ENCODE measurements around the gene CAP2.
"Not testable (repeated sequence)": the region's sequence is repeated elsewhere in the genome, so short reads cannot be mapped to it uniquely, and the experiment has no call there.

Gene CAP2

GRCh38 chr6:17397764-17398194, 4.4 kb downstream of the CAP2 start:
- no peak for DNase-seq (ENCODE audit: low read depth in 2 of 2)

- not testable (repeated sequence) for DNase-seq (ENCODE audit: low read depth in 2 of 2)
Measured at GRCh38 chr6:17405181-17405943, 12.0 kb downstream of the CAP2 start.

- DNase-seq (ENCODE audit: low read depth in 2 of 2): no peak
Measured at GRCh38 chr6:17405944-17406245, 12.5 kb downstream of the CAP2 start.

GRCh38 chr6:17408081-17408480, 14.7 kb downstream of the CAP2 start:
- DNase-seq (ENCODE audit: low read depth in 2 of 2): no peak

- no peak for DNase-seq (ENCODE audit: low read depth in 2 of 2)
Measured at GRCh38 chr6:17410281-17410680, 16.9 kb downstream of the CAP2 start.

- no peak for DNase-seq (ENCODE audit: low read depth in 2 of 2)
Measured at GRCh38 chr6:17413313-17413750, 19.9 kb downstream of the CAP2 start.

- DNase-seq (ENCODE audit: low read depth in 2 of 2): not testable (repeated sequence)
Measured at GRCh38 chr6:17414395-17414794, 21.0 kb downstream of the CAP2 start.

- DNase-seq (ENCODE audit: low read depth in 2 of 2): no peak
Measured at GRCh38 chr6:17415321-17415720, 21.9 kb downstream of the CAP2 start.

- DNase-seq (ENCODE audit: low read depth in 2 of 2): no peak
Measured at GRCh38 chr6:17416806-17417205, 23.4 kb downstream of the CAP2 start.

- no peak for DNase-seq (ENCODE audit: low read depth in 2 of 2)
Measured at GRCh38 chr6:17417817-17418216, 24.4 kb downstream of the CAP2 start.

- no peak for DNase-seq (ENCODE audit: low read depth in 2 of 2)
Measured at GRCh38 chr6:17418281-17419188, 25.1 kb downstream of the CAP2 start.

GRCh38 chr6:17419189-17419575, 25.8 kb downstream of the CAP2 start:
- no peak for DNase-seq (ENCODE audit: low read depth in 2 of 2)

GRCh38 chr6:17420368-17420767, 27.0 kb downstream of the CAP2 start:
- no peak for DNase-seq (ENCODE audit: low read depth in 2 of 2)

- DNase-seq (ENCODE audit: low read depth in 2 of 2): no peak
Measured at GRCh38 chr6:17421406-17421805, 28.0 kb downstream of the CAP2 start.

- no peak for DNase-seq (ENCODE audit: low read depth in 2 of 2)
Measured at GRCh38 chr6:17423026-17423425, 29.6 kb downstream of the CAP2 start.

- DNase-seq (ENCODE audit: low read depth in 2 of 2): no peak
Measured at GRCh38 chr6:17427062-17427461, 33.7 kb downstream of the CAP2 start.

- no peak for DNase-seq (ENCODE audit: low read depth in 2 of 2)
Measured at GRCh38 chr6:17427617-17428016, 34.2 kb downstream of the CAP2 start.

- DNase-seq (ENCODE audit: low read depth in 2 of 2): not testable (repeated sequence)
Measured at GRCh38 chr6:17428595-17429120, 35.3 kb downstream of the CAP2 start.

GRCh38 chr6:17429383-17430061, 36.1 kb downstream of the CAP2 start:
- no peak for DNase-seq (ENCODE audit: low read depth in 2 of 2)

- DNase-seq (ENCODE audit: low read depth in 2 of 2): no peak
Measured at GRCh38 chr6:17431581-17431980, 38.2 kb downstream of the CAP2 start.

- DNase-seq (ENCODE audit: low read depth in 2 of 2): no peak
Measured at GRCh38 chr6:17432356-17432755, 39.0 kb downstream of the CAP2 start.

Data from stimulated activated CD8-positive, alpha-beta memory T cell treated with anti-CD3 and anti-CD28 coated beads, Interleukin-7, amount 100 ng/mL, for 4 hours (primary cell).